RWPE1 (cell line): Measurements from ENCODE around the gene EMP2.

ENCODE experiments used
- CTCF ChIA-PET: fragments of 350-600 bp; sonication (Branson Sonifier 250); formaldehyde crosslinking; extraction: SDS; loops from one replicate; lab custom pipeline; 2021; lab: Yijun Ruan, JAX
- POLR2A ChIA-PET: fragments of 400-600 bp; formaldehyde crosslinking; extraction: SDS; loops from one replicate; lab custom pipeline; 2020; ENCODE audit warnings: antibody characterized with exemption; ENCODE audit not compliant: low non-redundant PET; lab: Yijun Ruan, JAX
- DNase-seq: peaks from one replicate; pipeline ENCODE4 v3.0.0; 2012; ENCODE audit warnings: low spot score
- H3K27ac ChIP-seq: fragments of 450-650 bp; 2 replicates; pipeline ENCODE4 v1.5.1; 2017
- CTCF ChIP-seq: fragments of 450-650 bp; conservative IDR thresholded peaks from 2 replicates; pipeline ENCODE4 v1.5.1; 2017; ENCODE audit warnings: low read depth, mild to moderate bottlenecking

EMP2 gene

GRCh38 chr16:10485159-10485558 is 95.2 kb downstream of the EMP2 start:
- no peak for TF ChIP-seq CTCF
- CTCF ChIA-PET, result no interaction called here
- POLR2A ChIA-PET, result no interaction called here
- no peak overlapping the region for H3K27ac ChIP-seq
- DNase-seq, result no peak

- H3K27ac ChIP-seq, result no peak overlapping the region
- TF ChIP-seq CTCF, result no peak
- ChIA-PET POLR2A (no interaction called here), CTCF (interaction anchor here (0.6 kb wide), 1 partner anchor 12 kb away, joined by 5 read pairs; no protein-coding TSS in a partner anchor)
- DNase-seq, result no peak
Measured at GRCh38 chr16:10480151-10480550, 100.2 kb downstream of the EMP2 start.
